Esophagus (tissue), 2 donors: ENCODE data around the gene A2ML1. TPM values are rescaled to one million over a fixed set of nuclear protein-coding genes. Genes with fewer than 3 reads are reported as not detected.
"Not testable (repeated sequence)": the region's sequence is repeated elsewhere in the genome, so short reads cannot be mapped to it uniquely, and the experiment has no call there.

Experiments
- H3K27ac ChIP-seq, 2 donors: one replicate each; pipeline ENCODE4 v1.5.1; 2013; ENCODE audit warnings: low read depth in 2 of 2, mild to moderate bottlenecking in 2 of 2, inconsistent platforms in 1 of 2, low read length in 1 of 2, moderate library complexity in 1 of 2
- H3K27me3 ChIP-seq, 2 donors: one replicate each; pipeline ENCODE4 v1.6.1; 2013; ENCODE audit warnings: low read length in 2 of 2, control low read depth in 1 of 2, mild to moderate bottlenecking in 1 of 2; ENCODE audit not compliant: insufficient read depth in 2 of 2, control insufficient read depth in 1 of 2
- H3K36me3 ChIP-seq, 2 donors: one replicate each; pipeline ENCODE4 v1.6.1; 2013; ENCODE audit warnings: low read length in 1 of 2; ENCODE audit not compliant: control insufficient read depth in 2 of 2, insufficient read depth in 2 of 2
- H3K4me1 ChIP-seq, 2 donors: one replicate each; pipeline ENCODE4 v1.6.1; 2013; ENCODE audit warnings: low read length in 1 of 2; ENCODE audit not compliant: control insufficient read depth in 2 of 2, insufficient read depth in 2 of 2
- H3K4me3 ChIP-seq, 2 donors: one replicate each; pipeline ENCODE4 v1.5.1; 2013; ENCODE audit warnings: low read length in 2 of 2, mild to moderate bottlenecking in 2 of 2, low read depth in 1 of 2, moderate library complexity in 1 of 2
- H3K9me3 ChIP-seq, 2 donors: one replicate each; pipeline ENCODE4 v1.6.1; 2013; ENCODE audit warnings: mild to moderate bottlenecking in 2 of 2, low read depth in 1 of 2, low read length in 1 of 2, moderate library complexity in 1 of 2; ENCODE audit not compliant: control insufficient read depth in 2 of 2, insufficient read depth in 1 of 2
- WGBS, 2 donors: extraction: QIAGEN DNeasy Blood & Tissue Kit; methylation state at CpG; one replicate each; pipeline ENCODE4 v1.1.7; 2013; 5-methylcytosine and 5-hydroxymethylcytosine counted together
- polyA plus RNA-seq, 2 donors: library from polyadenylated mRNA; stranded (reverse); fragments of 200-250 nt; gene quantifications; one replicate each; pipeline ENCODE4 v1.2.3, GENCODE V29; 2013
- donor health status: healthy with polysubstance abuse.
- donor health status: Bipolar disorder and iron deficiency.

A2ML1 gene
- polyA plus RNA-seq, 2 donors = 477 to 614 TPM

DNA sequence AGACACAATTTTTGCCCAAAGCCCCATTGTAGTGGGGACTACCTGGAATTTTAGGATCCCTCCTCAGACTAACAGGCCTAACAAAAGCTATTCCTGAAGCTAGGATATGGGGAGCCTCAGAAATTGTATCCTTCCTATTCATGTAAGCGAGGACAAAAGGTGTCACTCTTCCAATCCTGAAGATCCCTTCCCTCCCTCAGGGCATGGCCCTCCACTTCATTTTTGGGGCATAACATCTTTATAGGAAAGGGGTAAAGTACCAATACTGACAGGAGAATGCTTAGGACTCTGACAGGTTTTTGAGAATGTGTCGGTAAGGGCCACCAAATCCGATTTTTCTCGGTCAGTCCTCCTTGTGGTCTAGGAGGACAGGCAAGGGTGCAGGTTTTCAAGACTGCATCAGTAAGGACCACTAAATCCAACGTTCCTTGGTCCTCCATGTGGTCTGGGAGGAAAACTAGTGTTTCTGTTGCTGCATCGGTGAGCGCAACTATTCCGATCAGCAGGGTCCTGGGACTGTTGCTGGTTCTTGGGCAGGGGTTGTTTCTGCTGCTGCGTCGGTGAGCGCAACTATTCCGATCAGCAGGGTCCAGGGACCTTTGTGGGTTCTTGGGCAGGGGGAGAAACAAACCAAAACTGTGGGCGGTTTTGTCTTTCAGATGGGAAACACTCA is 32.9 kb upstream of the A2ML1 start:
- not testable (repeated sequence) for H3K9me3 ChIP-seq, H3K36me3 ChIP-seq, H3K27me3 ChIP-seq, H3K27ac ChIP-seq, H3K4me3 ChIP-seq, H3K4me1 ChIP-seq
- 78 to 80% methylated on average over 13 of the region's 13 CpGs for WGBS, 2 donors

DNA sequence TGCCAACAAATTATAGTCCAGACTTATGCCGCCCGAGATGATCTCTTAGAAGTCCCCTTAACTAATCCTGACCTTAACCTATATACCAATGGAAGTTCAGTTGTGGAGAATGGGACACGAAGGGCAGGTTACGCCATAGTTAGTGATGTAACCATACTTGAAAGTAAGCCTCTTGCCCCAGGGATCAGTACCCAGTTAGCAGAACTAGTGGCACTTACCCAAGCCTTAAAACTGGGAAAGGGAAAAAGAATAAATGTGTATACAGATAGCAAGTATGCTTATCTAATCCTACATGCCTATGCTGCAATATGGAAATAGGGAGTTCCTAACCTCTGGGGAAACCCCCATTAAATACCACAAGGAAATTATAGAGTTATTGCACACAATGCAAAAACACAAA is 29.2 kb upstream of the A2ML1 start:
- WGBS, 2 donors = 66 to 77% methylated on average over 4 of the region's 4 CpGs
- H3K36me3 ChIP-seq, H3K9me3 ChIP-seq, H3K27ac ChIP-seq, H3K4me1 ChIP-seq, H3K4me3 ChIP-seq, H3K27me3 ChIP-seq: not testable (repeated sequence)

DNA sequence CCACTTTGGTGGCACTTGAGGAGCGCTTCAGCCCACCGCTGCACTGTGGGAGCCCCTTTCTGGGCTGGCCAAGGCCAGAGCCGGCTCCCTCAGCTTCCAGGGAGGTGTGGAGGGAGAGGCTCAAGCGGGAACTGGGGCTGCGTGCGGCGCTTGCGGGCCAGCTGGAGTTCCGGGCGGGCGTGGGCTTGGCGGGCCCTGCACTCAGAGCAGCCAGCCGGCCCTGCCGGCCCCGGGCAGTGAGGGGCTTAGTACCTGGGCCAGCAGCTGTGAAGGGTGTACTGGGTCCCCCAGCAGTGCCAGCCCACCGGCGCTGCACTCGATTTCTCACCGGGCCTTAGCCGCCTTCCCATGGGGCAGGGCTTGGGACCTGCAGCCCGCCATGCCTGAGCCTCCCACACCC is 27.8 kb upstream of the A2ML1 start:
- H3K4me3 ChIP-seq, H3K27ac ChIP-seq, H3K36me3 ChIP-seq, H3K4me1 ChIP-seq, H3K27me3 ChIP-seq, H3K9me3 ChIP-seq: not testable (repeated sequence)
- 95 to 98% methylated on average over 9 to 21 of the region's 21 CpGs for WGBS, 2 donors

DNA sequence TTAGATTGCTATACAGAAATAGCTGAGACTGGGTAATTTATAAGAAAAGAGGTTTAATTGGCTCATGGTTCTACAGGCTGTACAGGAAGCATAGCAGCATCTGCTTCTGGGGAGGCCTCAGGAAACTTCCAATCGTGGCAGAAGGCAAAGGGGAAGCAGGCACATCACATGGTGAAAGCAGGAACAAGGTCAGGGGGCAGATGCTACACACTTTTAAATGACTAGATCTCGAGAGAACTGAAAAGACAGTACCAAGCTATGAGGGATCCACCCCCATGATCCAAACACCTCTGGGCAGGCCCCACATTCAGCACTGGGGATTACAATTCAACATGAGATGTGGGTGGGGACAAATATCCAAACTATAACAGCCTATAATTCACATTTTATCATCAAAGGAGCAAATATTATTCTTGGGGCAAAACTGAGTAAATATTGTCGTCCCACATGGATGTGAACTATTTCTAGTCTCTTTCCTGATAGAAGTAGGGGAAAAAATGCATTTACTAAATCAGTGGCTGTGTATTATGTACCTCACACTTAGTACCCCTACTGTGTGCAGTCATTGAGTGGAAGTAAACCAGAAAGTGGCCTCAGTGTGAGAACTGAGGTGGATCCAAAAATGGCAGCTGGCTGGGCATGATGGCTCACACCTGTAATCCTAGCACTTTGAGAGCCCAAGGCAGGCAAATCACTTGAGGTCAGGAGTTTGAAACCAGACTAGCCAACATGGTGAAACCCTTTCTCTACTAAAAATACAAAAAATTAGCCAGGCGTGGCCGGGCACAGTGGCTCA is 25.4 kb upstream of the A2ML1 start:
- H3K27me3 ChIP-seq = no peaks in the 10 kb centered on the region
- no peak overlapping the region for H3K27ac ChIP-seq
- no peaks in the 10 kb centered on the region for H3K9me3 ChIP-seq
- H3K4me3 ChIP-seq = no peak overlapping the region
- no peaks in the 10 kb centered on the region for H3K4me1 ChIP-seq
- WGBS, 2 donors = 76 to 80% methylated on average over 5 of the region's 5 CpGs
- no peaks in the 10 kb centered on the region for H3K36me3 ChIP-seq

DNA sequence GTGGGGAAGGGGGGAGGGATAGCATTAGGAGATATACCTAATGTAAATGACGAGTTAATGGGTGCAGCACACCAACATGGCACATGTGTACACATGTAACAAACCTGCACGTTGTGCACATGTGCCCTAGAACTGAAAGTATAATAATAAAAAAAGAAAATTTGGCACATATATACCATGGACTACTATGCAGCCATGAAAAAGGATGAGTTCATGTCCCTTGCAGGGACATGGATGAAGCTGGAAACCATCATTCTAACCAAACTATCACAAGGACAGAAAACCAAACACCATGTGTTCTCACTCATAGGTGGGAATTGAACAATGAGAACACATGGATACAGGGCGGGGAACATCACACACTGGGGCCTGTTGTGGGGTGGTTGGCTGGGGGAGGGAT is 21.2 kb upstream of the A2ML1 start:
- not testable (repeated sequence) for H3K27ac ChIP-seq, H3K36me3 ChIP-seq, H3K27me3 ChIP-seq, H3K9me3 ChIP-seq, H3K4me3 ChIP-seq, H3K4me1 ChIP-seq
- WGBS, 2 donors = 94 to 95% methylated on average over 3 of the region's 3 CpGs

DNA sequence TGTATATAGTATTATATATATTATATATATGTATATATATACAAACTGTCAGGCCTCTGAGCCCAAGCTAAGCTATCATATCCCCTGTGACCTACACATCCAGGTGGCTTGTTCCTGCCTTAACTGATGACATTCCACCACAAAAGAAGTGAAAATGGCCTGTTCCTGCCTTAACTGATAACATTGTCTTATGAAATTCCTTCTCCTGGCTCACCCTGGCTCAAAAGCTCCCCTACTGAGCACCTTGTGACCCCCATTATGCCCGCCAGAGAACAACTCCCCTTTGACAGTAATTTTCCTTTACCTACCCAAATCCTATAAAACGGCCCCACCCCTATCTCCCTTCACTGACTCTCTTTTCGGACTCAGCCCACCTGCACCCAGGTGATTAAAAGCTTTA is 17.6 kb upstream of the A2ML1 start:
- WGBS, 2 donors = 67 to 77% methylated on average over 3 of the region's 3 CpGs

DNA sequence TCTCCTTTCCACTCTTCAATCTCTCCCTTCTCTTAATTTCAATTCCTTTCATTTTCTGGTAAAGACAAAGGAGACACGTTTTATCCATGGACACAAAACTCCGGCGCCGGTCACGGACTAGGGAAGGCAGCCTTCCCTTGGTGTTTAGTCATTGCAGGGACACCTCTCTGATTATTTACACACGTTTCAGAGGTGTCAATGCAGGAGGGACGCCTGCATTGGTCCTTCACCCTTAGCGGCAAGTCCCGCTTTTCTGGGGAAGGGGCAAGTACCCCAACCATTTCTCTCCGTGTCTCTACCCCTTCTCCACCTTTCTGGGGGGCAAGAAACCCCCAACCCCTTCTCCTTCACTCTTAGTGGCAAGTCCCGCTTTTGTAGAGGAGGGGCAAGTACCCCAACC is 16.9 kb upstream of the A2ML1 start:
- WGBS, 2 donors = 70 to 82% methylated on average over 11 of the region's 11 CpGs
- not testable (repeated sequence) for H3K27me3 ChIP-seq, H3K36me3 ChIP-seq, H3K27ac ChIP-seq, H3K4me3 ChIP-seq, H3K9me3 ChIP-seq, H3K4me1 ChIP-seq

More for the DNA sequence above, 17.6 kb upstream of the A2ML1 start:
- H3K27ac ChIP-seq, H3K9me3 ChIP-seq, H3K27me3 ChIP-seq, H3K4me3 ChIP-seq, H3K36me3 ChIP-seq, H3K4me1 ChIP-seq: not testable (repeated sequence)

DNA sequence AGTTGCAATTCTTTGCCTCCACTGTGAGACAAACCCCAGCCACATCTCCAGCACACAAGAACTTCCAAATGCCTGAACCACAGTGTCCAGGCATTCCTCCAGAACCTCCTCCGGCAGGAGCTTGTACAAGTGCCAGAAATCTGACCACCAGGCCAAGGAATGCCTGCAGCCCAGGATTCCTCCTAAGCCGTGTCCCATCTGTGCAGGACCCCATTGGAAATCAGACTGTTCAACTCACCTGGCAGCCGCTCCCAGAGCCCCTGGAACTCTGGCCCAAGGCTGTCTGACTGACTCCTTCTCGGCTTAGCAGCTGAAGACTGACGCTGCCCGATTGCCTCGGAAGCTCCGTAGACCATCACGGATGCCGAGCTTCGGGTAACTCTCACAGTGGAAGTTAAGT is 15.3 kb upstream of the A2ML1 start:
- H3K4me1 ChIP-seq, H3K9me3 ChIP-seq, H3K36me3 ChIP-seq, H3K27ac ChIP-seq, H3K4me3 ChIP-seq, H3K27me3 ChIP-seq: not testable (repeated sequence)
- 87 to 89% methylated on average over 11 of the region's 11 CpGs for WGBS, 2 donors

DNA sequence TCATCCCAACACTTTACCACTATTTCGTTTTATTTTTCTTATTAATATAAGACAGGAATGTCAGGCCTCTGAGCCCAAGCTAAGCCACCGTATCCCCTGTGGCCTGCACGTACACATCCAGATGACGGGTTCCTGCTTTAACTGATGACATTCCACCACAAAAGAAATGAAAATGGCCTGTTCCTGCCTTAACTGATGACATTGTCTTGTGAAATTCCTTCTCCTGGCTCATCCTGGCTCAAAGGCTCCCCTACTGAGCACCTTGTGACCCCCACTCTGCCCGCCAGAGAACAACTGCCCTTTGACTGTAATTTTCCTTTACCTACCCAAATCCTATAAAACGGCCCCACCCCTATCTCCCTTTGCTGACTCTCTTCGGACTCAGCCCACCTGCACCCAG is 12.3 kb upstream of the A2ML1 start:
- not testable (repeated sequence) for H3K27ac ChIP-seq, H3K36me3 ChIP-seq, H3K4me1 ChIP-seq, H3K9me3 ChIP-seq, H3K27me3 ChIP-seq, H3K4me3 ChIP-seq
- WGBS, 2 donors = 81 to 85% methylated on average over 7 of the region's 7 CpGs
